HG03097 (cell line): ENCODE results near the gene EEFSEC.

ENCODE experiments used
- ATAC-seq: cut with Tn5 transposase; IDR thresholded peaks from one replicate; pipeline ENCODE4 v1.9.1; 2021; ENCODE audit not compliant: unreplicated experiment, low FRiP score

Gene EEFSEC

DNA sequence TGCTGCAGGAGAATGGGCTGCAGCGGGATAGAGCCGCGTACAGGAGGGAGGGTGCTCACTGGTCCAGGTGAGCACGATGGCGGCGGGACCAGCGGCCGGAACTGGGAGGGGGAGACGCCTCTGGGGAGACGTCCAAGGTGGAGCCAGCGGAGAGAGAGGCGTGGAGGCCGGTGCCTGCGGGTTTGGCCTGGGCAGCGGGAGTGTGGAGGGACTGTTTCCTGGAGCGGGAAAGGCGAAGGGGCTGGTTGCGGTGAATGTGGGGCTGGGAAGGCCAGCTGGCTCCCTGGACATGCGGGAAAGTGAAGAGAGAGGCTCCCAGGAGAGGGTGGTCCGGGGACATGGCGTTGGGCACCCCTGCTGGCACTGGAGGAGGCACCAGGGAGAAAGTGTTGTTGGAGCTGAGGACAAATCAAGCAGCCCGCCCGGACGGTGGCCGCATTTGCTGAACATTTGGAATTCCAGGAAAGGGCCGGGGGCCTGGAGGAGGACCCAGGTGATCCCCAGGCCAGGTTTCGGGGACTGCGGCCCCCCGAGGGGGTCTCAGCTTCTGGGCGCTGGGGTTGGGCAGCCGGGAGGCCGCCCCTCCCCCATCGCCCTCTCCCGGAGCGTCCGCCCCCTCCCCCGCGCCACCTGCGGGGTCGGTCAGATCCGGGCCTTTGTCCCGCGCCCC lies 279.2 kb downstream of the EEFSEC start:
- no peak for ATAC-seq

DNA sequence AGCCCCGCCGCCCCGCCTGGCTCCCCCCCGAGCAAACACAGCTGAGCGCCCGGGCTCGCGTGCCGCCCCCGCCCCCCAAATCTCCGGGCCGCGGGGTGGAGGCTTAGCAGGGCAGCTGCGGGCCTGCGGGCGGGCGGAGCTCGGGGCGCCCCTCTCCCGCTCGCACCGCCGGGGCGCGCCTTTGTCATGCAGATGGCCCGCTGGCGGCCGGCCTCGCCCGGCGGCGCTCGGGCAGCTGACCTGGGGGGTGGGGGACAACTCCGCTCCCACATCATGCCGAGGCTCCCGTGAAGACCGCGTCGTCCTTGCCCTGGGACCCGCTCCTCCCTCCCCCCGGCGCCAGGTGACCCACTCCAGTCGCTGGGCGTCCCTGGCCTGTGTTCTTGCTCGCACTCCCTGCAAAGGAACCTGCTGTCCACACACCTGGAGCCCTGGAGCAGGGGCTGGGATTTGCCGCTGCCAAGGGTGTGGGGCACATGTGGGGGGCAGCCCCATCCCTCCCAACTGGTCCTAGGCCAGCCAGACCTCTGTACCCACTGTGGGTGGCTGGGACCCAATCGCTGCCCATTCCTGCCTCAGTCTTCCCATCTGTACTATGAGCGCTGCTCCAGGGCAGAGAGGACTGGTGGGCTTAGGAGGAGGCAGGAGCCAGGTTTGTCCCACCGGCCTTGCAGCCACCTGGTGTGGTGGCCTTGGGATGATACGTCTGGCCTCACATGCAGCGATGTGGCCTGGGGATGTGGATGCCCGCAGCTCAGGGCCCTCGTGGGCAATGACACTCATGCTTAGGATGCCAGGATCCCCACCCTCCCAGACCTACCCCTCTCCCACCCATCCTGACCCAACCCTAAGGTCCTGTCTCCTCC lies 279.9 kb downstream of the EEFSEC start:
- no peak for ATAC-seq

DNA sequence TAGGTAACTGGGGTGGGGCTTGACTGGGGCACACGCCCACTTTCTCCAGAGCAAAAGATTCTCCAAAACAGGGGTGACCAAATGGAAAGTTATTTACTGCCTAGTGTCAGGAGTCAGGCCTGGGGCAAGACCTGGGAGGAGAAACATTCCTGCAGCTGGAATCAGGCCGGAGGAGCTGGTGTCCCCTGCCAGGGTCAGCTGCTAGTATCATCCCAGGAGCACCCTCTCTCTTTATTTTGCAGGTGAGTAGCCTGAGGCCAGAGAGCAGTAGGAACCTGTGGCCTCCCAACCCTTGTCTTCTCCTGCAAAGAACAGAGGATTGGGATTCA lies 280.5 kb downstream of the EEFSEC start:
- ATAC-seq, result no peak

DNA sequence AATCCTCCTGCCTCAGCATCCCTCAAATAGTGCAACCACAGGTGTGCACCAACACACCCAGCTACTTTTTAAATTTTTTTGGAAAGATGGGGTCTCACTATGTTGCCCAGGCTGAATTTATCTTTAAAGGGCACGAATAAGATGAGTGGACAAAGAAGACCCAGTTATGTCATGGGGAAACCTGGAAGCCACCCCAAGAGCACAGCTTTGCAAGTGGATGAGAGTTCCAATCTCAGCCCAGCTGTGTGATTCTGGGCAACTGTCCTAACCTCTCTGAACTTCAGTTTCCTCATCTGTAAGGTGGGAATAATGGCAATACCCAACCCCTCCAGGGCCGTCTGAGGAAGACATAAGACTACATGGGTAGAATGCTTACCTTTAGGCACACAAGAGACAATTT lies 281.2 kb downstream of the EEFSEC start:
- ATAC-seq, result no peak

DNA sequence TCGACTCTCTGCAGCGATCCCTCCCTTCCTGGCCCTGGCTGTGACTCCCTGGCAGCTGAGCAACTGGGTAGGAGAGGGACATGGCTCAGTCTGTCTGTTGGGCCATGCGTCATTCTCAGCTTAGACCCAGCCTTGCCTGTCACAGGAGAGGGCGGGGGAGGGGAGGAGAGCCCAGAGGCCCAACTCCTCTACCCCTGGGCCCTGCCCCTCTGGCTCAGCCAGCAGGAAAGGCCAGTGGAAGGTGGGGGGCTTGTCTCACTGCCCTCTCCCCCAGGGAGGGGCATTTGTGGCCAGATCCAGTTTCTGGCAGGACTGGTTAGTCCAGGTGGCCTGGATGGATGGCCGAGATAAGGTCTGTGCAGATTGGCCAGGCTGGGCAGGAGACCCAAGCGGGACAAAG lies 281.8 kb downstream of the EEFSEC start:
- ATAC-seq, result no peak

DNA sequence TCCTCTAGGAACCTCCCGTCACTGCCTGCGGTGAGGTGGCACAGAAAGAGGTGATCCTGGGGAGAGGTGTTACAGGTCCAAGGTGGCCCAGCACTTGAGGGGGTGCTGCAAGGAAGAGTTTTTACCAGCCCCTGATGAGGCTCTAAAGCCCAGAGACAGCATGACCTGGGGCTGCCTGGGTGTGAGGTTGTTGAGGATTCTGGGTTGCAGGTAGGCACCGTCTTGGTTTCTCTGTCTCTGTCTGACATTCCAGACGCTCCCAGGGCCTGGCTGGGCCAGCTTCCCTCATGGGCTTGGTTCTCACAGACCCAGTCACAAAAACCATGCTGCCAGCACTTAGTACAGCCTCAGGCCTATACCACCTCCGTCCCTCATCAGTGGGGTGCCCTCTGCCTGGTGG lies 282.3 kb downstream of the EEFSEC start:
- no peak for ATAC-seq

DNA sequence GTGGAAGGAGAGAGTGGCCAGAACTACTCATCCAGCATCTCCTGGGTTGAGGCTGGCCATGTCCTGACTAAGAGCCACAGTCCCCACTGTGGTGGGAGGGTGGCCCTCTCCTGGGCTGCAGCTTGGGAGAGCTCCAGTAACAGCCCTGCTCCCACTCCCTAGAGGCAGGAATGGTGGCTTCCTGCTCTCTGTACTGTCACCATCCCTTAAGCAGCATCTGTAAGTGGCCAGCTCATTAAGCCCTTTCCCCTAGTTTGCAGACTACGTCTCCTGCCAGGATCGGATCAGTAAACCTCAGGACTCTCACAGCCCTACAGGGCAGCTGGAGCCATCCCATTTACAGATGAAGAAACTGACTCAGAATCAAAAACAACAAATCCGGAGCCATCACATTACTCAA lies 282.9 kb downstream of the EEFSEC start:
- ATAC-seq, result no peak

DNA sequence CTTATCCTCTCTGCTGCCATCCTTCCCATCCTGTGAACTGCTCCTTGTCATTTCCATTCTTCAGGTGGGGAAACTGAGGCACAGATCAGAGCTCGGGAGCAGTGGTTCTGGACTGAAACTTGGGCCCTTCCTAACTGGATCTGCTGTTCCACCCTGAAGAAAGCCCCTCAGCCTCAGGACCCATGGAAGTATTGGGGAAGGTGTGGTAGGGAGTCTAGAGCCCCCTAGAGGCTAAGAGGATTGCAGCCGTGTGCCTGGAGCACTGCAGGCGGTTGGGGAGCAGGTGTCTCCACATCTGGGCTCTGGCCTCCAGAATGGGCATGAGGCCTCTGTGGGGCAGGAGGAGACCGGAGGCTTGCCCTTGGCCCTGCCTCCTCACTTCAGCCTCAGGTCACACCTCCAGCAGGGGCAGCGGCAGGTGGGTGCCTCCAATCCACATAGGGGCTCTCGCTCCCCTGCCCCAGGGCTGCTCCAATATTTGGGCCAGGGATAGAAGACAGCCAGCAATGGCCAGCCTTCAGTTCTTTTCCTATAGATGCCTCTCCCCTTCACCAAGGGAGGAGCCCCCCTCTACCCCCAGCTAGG lies 285.3 kb downstream of the EEFSEC start:
- no peak for ATAC-seq

DNA sequence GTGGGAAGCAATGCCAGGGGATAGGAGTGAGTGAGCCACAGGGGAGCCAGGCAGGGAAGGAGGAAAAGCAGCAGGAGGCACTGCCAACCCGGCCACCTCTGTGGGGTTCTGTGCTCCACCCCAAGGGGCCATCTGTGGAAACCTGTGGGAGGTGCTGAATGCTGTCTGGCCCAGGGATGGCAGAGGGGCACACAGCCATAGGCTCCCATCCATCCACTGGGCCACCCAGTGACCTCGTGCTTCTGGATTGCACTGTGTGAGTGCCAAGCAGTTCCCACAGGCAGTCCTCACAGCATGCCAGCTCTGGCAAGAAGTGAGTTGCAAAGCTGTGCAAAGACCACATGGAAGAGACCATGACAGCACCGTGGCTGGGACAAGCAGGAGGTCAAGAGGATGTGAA lies 285.9 kb downstream of the EEFSEC start:
- no peak for ATAC-seq

DNA sequence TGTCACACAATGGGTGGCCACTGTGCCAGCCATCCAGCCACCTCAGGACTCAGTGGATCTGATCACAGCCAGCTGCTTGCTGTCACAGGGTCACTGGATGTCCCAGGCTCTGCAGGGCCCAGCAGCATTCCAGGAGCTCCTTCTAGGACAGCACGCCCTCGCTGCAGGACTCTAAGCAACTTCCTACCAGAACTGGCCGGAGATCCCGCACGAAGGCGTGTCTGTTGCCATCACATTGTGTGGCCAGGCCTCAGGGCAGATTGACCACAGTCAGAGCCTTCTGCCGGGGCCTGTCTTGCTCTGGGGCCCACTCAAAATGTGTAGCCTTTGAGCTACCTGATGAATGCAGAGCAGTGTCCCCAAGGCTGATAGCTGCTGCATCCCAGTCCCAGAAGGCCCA lies 288.8 kb downstream of the EEFSEC start:
- no peak for ATAC-seq

DNA sequence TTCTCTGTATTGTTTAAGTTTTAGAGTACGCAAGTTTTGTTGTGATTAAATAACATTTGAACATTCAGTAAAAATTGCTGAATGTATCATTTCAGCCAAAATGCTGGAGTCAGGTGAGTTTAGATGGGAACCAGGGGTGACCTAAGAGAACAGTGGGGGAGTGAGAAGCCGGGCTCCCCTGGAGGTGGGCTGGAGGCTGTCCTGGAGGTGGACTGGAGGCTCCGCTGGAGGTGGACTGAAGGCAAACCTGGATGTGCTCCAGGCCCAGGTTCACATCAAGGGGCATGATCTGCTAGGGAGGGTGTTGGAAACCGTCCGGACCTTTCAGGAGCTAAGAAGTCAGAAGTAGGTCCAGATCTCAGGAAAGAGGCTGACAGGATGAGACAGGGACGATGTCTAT lies 289.7 kb downstream of the EEFSEC start:
- no peak for ATAC-seq

DNA sequence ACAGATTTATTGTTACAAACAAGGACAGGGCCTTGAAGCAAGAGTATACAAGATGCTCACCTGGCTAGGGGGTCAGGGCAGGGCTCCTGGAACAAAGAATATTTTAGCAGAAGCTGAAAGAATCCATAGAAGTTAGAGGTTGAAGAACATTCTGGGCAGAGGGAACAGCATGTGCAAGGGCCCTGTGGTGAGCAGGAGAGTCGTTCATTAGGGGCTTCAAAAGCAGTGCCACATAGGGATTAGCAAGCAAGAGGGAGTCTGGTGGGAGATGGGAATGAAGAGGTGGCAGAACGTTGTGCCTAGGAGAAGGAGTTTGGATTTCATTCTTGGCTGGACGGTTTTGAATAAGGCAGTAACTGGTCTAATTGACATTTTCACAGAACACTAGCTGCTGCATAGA lies 290.5 kb downstream of the EEFSEC start:
- ATAC-seq, result no peak

DNA sequence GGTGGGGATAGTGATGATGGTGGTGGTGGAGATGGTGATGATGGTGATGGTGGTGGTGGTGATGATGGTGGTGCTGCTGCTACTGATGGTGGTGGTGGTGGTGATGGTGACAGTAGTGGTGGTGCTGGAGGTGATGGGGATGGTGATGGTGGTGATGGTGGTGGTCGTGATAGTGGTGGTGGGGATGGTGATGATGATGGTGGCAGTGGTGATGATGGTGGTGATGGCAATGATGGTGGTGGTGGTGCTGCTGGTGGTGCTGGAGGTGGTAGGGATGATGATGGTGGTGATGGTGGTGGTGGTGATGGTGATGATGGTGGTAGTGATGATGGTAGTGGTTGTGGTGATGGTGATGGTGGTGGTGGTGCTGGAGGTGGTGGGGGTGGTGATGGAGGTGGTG lies 292.1 kb downstream of the EEFSEC start:
- no peak for ATAC-seq

DNA sequence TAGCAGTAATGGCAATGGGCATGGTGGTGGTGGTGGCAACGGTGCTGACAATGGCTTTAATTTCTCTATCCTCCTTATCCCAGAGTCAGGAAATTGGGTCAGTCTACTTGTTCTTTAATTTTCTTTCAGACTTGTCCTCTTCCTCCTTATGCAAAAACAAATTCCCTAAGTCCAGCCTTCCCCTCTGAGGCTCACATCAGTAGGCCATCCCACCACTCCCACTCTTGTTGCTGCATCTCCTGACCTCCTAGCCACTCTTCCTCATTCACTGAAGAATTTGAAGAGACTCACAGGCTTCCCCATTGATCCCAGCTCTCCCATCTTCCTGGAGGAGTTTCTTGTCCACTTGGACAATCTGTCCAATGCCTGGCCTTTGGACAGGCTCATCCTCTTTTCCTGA lies 293.5 kb downstream of the EEFSEC start:
- ATAC-seq, result no peak

DNA sequence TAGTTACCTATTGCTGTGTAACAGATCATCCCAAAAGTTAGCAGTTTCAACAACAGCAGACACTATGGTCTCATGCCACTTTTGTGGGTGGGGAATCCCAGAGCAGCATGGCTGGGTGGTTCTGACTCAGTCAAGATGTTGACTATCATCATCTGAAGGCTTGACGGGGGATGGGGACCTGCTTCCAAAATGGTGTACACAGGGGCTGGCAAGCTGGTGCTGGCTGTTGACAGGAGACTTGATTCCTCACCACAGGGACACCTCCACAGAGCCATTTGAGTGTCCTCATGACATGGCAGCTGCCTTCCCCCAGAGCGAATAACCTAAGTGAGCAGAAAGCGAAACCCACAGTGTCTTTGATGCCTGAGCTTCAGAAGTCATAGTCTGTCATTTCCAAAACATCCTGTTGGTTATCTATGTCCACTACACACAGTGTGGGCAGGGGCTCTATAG lies 294.3 kb downstream of the EEFSEC start:
- ATAC-seq, result no peak

DNA sequence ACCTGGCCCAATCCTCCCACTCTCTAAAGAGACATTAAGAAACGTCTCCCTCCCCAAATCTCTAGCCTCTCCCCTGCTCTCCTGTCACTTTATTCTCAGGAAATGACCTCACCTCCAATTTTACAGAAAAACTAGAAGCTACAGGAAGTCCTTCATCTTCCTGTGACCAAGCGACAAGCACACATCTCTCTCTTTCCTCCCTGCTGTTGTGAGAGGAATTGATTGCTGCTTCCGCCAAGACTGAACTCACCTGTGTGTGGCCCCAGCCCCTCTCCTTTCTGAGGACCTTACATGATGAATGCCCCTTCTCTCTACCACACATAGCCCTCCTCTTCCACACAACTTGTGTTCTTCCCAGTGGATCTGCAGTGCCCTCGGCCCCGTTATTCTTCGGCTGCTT lies 295.2 kb downstream of the EEFSEC start:
- ATAC-seq, result no peak

DNA sequence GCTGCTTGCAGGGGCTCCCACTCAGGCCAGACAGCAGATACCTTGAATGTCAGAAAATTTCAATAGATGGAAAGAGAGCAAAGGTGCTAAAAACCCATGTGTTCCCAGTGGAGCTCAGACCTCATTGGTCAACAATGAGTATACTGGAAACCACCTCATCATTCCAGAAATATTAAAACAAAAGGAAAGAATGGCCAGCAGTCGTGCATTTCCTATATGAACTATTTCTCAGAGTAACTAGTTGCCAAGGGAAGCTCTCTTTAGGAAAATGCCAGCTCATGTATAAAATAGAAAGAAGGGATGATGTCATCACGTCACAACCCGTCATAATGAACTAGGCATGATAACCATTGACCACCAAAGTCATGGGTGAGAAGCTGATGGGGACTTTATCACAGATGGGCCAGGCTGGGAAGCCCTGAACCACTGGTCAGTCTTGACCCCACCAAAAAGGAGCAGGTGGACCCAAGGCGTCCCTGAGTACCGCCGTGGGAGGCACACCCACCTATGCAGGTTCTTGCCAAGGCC lies 295.9 kb downstream of the EEFSEC start:
- no peak for ATAC-seq

DNA sequence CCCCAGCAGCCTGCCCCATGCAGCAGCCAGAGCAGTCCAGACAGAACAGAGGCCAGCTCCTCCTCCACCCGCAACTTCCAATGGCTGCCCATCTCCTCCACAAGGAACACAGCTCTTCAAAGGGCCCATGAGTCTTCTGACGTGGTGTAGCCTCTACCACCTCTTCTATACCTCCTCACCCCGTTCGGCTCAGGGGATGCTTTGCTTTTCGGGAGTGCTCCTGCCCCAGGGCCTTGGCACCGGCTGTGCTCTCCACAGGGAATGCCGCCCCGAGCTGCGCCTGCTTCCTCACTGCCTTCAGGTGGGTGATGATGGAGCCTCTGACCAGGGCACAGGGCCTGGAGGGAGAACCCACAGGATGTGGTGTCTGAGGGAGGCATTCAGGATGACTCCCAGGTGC lies 298.8 kb downstream of the EEFSEC start:
- ATAC-seq, result no peak

DNA sequence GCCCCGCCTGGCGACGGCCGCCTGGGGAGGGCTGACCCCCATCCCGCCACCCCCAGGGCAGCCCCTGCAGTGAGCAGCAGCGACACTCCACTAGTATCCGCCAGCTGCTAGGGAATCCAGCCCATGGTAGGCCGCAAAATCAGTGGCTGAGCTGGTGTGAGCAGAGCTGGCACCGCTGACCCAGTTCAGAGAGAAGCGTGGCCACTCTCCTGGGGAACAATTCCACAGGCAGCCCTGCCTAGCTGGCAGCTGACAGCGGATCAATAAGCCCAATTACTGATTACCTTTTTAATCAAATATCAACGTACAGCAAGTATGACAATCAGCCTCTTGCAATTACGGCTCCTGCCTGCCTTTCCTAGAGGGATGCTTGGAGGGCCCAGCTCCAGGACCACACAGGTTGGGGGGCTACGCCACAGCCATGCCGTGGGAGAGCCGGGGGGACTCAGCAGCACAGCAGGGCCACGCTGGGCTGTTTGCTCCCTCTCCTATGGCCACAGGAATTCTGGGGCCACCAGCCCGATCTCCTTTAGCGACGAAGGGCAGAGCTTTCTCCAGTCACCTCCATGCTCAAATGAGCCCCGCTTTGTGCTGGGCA lies 299.5 kb downstream of the EEFSEC start:
- no peak for ATAC-seq

DNA sequence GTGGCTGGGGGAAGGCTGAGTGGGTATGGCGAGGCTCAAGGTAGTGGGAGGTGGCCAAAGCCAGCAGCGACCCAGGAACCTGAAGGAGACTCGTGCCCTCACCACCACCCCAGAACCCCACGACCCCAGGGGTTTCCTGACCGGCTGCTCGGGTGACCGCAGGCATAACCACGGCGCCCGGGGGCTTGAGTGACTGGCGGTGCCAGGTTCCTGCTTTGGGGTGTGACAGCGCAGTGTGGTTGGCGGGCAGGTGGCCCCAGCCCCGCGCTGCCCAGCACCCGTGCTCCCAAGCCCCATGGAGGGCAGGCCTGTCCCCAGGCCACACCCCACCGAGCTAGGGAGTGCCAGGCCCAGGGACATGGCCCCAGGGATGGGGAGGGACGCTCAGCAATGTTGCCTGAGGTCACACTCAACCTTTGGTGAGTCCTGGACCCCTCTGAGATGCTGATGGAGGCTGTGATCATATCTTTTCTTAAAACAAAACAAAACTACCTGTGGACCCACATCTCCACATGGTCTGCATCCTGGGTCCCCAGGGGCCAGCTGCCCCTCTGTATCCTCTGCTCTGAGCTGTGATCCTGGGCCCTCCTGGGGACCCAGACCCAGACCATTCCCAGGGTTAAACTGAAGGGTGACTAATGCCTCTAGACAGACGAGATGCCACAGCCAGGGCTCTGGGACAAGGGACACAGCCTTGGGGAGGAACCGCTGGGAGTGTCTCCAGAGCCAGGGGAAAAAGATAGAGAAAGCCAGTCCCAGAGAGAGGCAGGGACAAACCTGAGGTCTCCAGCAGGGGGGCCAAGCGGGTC lies 300.4 kb downstream of the EEFSEC start:
- ATAC-seq, result no peak

DNA sequence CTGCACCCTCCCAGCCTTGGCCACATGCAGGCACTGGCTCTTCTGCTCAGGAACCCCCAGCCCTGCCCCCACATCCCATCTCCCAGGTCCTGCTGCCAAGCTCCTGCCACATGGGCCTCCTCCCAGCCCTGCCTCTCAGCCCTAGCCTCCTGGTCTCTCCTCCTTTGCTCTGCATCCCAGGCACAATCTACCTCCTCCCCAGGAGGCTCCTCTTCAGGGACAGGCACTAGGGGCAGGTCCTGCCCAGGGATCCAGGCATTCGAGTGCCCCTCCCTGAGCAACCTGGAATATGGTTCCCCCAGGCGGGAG lies 301.0 kb downstream of the EEFSEC start:
- no peak for ATAC-seq
